ENCODE measurements around the gene AGTRAP.

DNA sequence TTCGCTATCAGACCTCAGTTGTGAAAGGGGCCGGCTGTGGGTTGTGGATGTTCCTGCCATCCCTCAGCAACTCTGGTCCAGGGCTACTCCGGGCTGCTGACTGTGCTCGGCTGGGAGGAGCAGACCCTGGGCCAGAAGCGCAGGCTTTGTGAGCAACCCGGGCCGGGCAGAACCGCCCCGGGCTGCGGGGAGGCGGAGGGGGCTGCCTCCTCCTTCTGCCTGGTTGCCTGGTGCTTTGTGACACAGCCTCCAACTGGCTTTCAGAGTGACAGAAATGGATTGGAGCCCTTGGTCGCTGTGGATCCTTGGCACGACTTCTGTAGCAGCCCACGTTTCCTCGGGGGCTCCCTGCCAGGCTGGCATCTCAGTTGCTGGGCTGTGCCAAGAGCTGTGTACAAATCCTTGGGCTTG is 34.4 kb upstream of the AGTRAP start:
- TF ChIP-seq POLR2A (IDR thresholded peaks at IDR 0.05; ENCODE audit: low read depth, low read length) (no peak), POLR2AphosphoS5 (IDR thresholded peaks at IDR 0.05; ENCODE audit: low read depth, low read length) (no peak), TAF1 (IDR thresholded peaks at IDR 0.05; ENCODE audit: borderline replicate concordance, low read depth, low read length) (no peak)
